PC-9 (cell line): ENCODE measurements around the gene KREMEN1.

Source experiments
- EZH2 ChIP-seq: fragments of 200-600 bp; sonication (generic); IDR thresholded peaks from 2 replicates; pipeline ENCODE4 v1.8.0; 2017; ENCODE audit warnings: antibody characterized with exemption, low read depth
- TF ChIP-seq, protein P1 (sequence below): fragments of 200-600 bp; sonication (generic); conservative IDR thresholded peaks from 2 replicates; pipeline ENCODE4 v1.6.1; 2017; ENCODE audit warnings: mixed run types, antibody characterized with exemption, mild to moderate bottlenecking, moderate library complexity

- TF ChIP-seq, protein P1, sequence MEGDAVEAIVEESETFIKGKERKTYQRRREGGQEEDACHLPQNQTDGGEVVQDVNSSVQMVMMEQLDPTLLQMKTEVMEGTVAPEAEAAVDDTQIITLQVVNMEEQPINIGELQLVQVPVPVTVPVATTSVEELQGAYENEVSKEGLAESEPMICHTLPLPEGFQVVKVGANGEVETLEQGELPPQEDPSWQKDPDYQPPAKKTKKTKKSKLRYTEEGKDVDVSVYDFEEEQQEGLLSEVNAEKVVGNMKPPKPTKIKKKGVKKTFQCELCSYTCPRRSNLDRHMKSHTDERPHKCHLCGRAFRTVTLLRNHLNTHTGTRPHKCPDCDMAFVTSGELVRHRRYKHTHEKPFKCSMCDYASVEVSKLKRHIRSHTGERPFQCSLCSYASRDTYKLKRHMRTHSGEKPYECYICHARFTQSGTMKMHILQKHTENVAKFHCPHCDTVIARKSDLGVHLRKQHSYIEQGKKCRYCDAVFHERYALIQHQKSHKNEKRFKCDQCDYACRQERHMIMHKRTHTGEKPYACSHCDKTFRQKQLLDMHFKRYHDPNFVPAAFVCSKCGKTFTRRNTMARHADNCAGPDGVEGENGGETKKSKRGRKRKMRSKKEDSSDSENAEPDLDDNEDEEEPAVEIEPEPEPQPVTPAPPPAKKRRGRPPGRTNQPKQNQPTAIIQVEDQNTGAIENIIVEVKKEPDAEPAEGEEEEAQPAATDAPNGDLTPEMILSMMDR = no peak
- TF ChIP-seq EZH2 = no peak
These were observed 136.7 kb downstream of the KREMEN1 start for GRCh38 chr22:29209624-29209929.
